ENCODE data around the gene KCNMB4.

GRCh38 chr12:70422631-70423030 is 56.5 kb downstream of the KCNMB4 start:
- TF ChIP-seq GABPA (IDR thresholded peaks at IDR 0.05 in 1 of 2, conservative IDR thresholded peaks at IDR 0.05 in 1 of 2) (no peak), CTCF (IDR thresholded peaks at IDR 0.05; ENCODE audit: low read depth, low read length, missing input control) (no peak), REST (IDR thresholded peaks at IDR 0.05) (no peak), RXRA (IDR thresholded peaks at IDR 0.05) (no peak), TAF1 (conservative IDR thresholded peaks at IDR 0.05) (no peak), ZBTB33 (IDR thresholded peaks at IDR 0.05) (no peak), ATF3 (IDR thresholded peaks at IDR 0.05) (no peak), SP1 (IDR thresholded peaks at IDR 0.05) (no peak), RAD21 (IDR thresholded peaks at IDR 0.05) (no peak), JUND (IDR thresholded peaks at IDR 0.05) (no peak)
